Activated B cell treated with CpG ODN at 0.5 μM for 24 hours (primary cell): ENCODE data around the gene AGAP1. TPM values are rescaled to one million over a fixed set of nuclear protein-coding genes. Genes with fewer than 3 reads are reported as not detected.

Experiments
- ATAC-seq: fragments of 200-7000 bp; cut with Tn5 transposase; one replicate; pipeline ENCODE4 v1.10.0; 2021; ENCODE audit warnings: low read depth, mild to moderate bottlenecking, moderate library complexity
- CTCF ChIA-PET: fragments of 350-600 bp; sonication (Branson Sonifier 250); formaldehyde crosslinking; loops from one replicate; lab custom pipeline; 2021; ENCODE audit warnings: antibody characterized with exemption; lab: Charles Lee
- POLR2A ChIA-PET: fragments of 350-600 bp; sonication (Branson Sonifier 250); formaldehyde crosslinking; loops from one replicate; lab custom pipeline; 2021; ENCODE audit warnings: antibody characterized with exemption; lab: Charles Lee
- DNase-seq: peaks from one replicate; pipeline ENCODE4 v3.0.0; 2022
- H3K27ac Mint-ChIP-seq: one replicate; pipeline ENCODE4 v1.8.0; 2020; ENCODE audit warnings: mixed read lengths
- H3K27me3 Mint-ChIP-seq: one replicate; pipeline ENCODE4 v1.8.0; 2021; ENCODE audit warnings: mixed read lengths
- H3K36me3 Mint-ChIP-seq: one replicate; pipeline ENCODE4 v1.8.0; 2021; ENCODE audit warnings: low read depth, mixed read lengths
- H3K4me1 Mint-ChIP-seq: one replicate; pipeline ENCODE4 v1.8.0; 2021; ENCODE audit warnings: mixed read lengths
- H3K4me3 Mint-ChIP-seq: one replicate; pipeline ENCODE4 v1.8.0; 2020; ENCODE audit warnings: mild to moderate bottlenecking, mixed read lengths
- H3K9me3 Mint-ChIP-seq: one replicate; pipeline ENCODE4 v1.8.0; 2020; ENCODE audit warnings: mixed read lengths
- CTCF ChIP-seq: fragments of 200-600 bp; IDR thresholded peaks from one replicate; pipeline ENCODE4 v1.8.0; 2022; ENCODE audit warnings: antibody characterized with exemption, mild to moderate bottlenecking
- intact Hi-C: fragments of 100-400 bp; cut with micrococcal nuclease; formaldehyde crosslinking; loops from one replicate; pipeline ENCODE4 v1.15.1; 2024
- total RNA-seq: library from RNA; stranded (reverse); gene quantifications from 2 replicates; pipeline ENCODE4 v1.2.3, GENCODE V29; 2022

The AGAP1 gene
- total RNA-seq, 1 donor from 2014 or later = not detected

- CTCF ChIA-PET = no interaction called here
- no peak for DNase-seq
- POLR2A ChIA-PET = no interaction called here
- no peak overlapping the region for H3K4me3 Mint-ChIP-seq
- no peaks in the 10 kb centered on the region for H3K9me3 Mint-ChIP-seq
- no peak for TF ChIP-seq CTCF
- H3K27me3 Mint-ChIP-seq = peaks cover 51% of the 10 kb centered on the region
- intact Hi-C loops = loop anchor here (2.0 kb wide), 1 partner anchor 402 kb away; no protein-coding TSS in a partner anchor
- no peak for ATAC-seq
- H3K27ac Mint-ChIP-seq = no peak overlapping the region
- peaks cover 5% of the 10 kb centered on the region for H3K4me1 Mint-ChIP-seq
- H3K36me3 Mint-ChIP-seq = no peaks in the 10 kb centered on the region
These were observed 687.1 kb downstream of the AGAP1 start for GRCh38 chr2:236180831-236181453.
